ENCODE measurements around the gene AIPL1. TPM values are rescaled to one million over a fixed set of nuclear protein-coding genes. Genes with fewer than 3 reads are reported as not detected.

Gene AIPL1
- total and polyA plus RNA-seq, 2 of the 13 experiments (the other 11 are each of a cell fraction or from before 2014, with no cell fraction given): not detected

- TF ChIP-seq MATR3 (CRISPR knock-in tag; IDR thresholded peaks at IDR 0.05) (no peak), AHR (CRISPR knock-in tag; IDR thresholded peaks at IDR 0.05) (no peak), NR0B2 (CRISPR knock-in tag; IDR thresholded peaks at IDR 0.05) (no peak), PHB2 (IDR thresholded peaks at IDR 0.05; ENCODE audit: partially characterized antibody) (no peak), ZBTB7A (CRISPR knock-in tag; IDR thresholded peaks at IDR 0.05) (no peak), ZNF230 (CRISPR knock-in tag; IDR thresholded peaks at IDR 0.05) (no peak), ZNF616 (CRISPR knock-in tag; IDR thresholded peaks at IDR 0.05; ENCODE audit: low read depth) (no peak), KLF16 (CRISPR knock-in tag; IDR thresholded peaks at IDR 0.05) (no peak), RFX5 (IDR thresholded peaks at IDR 0.05; ENCODE audit: low read depth, low read length) (0 out of 2 replicates have a peak, but pooled peaks have one; percentile 6), ZBTB46 (CRISPR knock-in tag; IDR thresholded peaks at IDR 0.05; ENCODE audit: borderline replicate concordance) (no peak), MYC (CRISPR knock-in tag; IDR thresholded peaks at IDR 0.05; ENCODE audit: borderline replicate concordance) (no peak), ZFY (CRISPR knock-in tag; IDR thresholded peaks at IDR 0.05) (no peak), IRF2 (CRISPR knock-in tag; IDR thresholded peaks at IDR 0.05) (no peak), ATF1 (CRISPR knock-in tag; IDR thresholded peaks at IDR 0.05) (no peak), THYN1 (CRISPR knock-in tag; IDR thresholded peaks at IDR 0.05; ENCODE audit: borderline replicate concordance, low read depth) (no peak), RERE (CRISPR knock-in tag; IDR thresholded peaks at IDR 0.05; ENCODE audit: low read depth) (no peak)
- TF ChIP-seq, protein P1, sequence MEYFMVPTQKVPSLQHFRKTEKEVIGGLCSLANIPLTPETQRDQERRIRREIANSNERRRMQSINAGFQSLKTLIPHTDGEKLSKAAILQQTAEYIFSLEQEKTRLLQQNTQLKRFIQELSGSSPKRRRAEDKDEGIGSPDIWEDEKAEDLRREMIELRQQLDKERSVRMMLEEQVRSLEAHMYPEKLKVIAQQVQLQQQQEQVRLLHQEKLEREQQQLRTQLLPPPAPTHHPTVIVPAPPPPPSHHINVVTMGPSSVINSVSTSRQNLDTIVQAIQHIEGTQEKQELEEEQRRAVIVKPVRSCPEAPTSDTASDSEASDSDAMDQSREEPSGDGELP (IDR thresholded peaks at IDR 0.05; ENCODE audit: borderline replicate concordance, low read depth): no peak
- TF ChIP-seq, protein P2, sequence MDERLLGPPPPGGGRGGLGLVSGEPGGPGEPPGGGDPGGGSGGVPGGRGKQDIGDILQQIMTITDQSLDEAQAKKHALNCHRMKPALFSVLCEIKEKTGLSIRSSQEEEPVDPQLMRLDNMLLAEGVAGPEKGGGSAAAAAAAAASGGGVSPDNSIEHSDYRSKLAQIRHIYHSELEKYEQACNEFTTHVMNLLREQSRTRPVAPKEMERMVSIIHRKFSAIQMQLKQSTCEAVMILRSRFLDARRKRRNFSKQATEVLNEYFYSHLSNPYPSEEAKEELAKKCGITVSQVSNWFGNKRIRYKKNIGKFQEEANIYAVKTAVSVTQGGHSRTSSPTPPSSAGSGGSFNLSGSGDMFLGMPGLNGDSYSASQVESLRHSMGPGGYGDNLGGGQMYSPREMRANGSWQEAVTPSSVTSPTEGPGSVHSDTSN (CRISPR knock-in tag; IDR thresholded peaks at IDR 0.05): no peak
- TF ChIP-seq, protein P3, sequence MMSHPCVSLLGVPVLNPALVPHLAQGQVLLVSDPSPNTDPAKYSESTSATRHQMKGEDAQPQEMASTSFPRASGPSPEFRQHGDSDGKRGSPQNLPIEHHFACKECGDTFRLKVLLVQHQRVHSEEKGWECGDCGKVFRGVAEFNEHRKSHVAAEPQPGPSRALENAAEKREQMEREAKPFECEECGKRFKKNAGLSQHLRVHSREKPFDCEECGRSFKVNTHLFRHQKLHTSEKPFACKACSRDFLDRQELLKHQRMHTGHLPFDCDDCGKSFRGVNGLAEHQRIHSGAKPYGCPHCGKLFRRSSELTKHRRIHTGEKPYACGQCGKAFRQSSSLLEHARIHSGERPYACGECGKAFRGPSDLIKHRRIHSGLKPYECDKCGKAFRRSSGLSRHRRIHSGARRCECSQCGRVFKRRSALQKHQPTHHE (CRISPR knock-in tag; IDR thresholded peaks at IDR 0.05; ENCODE audit: borderline replicate concordance): no peak
These were observed 9.8 kb upstream of the AIPL1 start (continued) for GRCh38 chr17:6444571-6445335.
